GM12878 (cell line): Measurements from ENCODE around the gene KANSL2. TPM values are rescaled to one million over a fixed set of nuclear protein-coding genes. Genes with fewer than 3 reads are reported as not detected.

ENCODE experiments used
- CBFB ChIP-seq: IDR thresholded peaks from 2 replicates; pipeline ENCODE4 v1.6.1; 2016; ENCODE audit warnings: antibody characterized with exemption, low read depth
- ETV6 ChIP-seq, 2 experiments: fragments of 450-650 bp in 1 of 2; IDR thresholded peaks in 1 of 2; conservative IDR thresholded peaks in 1 of 2; 2 replicates each; pipeline ENCODE4 v1.6.1; 2014; ENCODE audit warnings: antibody characterized with exemption in 1 of 2, borderline replicate concordance in 1 of 2, low read depth in 1 of 2, mild to moderate bottlenecking in 1 of 2, moderate library complexity in 1 of 2
- EZH2 ChIP-seq: IDR thresholded peaks from 2 replicates; pipeline ENCODE4 v1.6.1; 2012; ENCODE audit warnings: low read depth, mild to moderate bottlenecking, control low read depth, inconsistent platforms, low read length, borderline replicate concordance; ENCODE audit not compliant: control insufficient read depth
- HDAC2 ChIP-seq: fragments of 200-600 bp; sonication (generic); IDR thresholded peaks from 2 replicates; pipeline ENCODE4 v1.6.1; 2017
- HDAC6 ChIP-seq: fragments of 200-600 bp; sonication (generic); IDR thresholded peaks from one replicate; pipeline ENCODE4 v1.8.0; 2017; ENCODE audit warnings: antibody characterized with exemption; ENCODE audit not compliant: unreplicated experiment
- MEF2A ChIP-seq: IDR thresholded peaks from 2 replicates; pipeline ENCODE4 v1.6.1; 2011; ENCODE audit warnings: low read depth, mild to moderate bottlenecking, low read length, moderate library complexity; ENCODE audit not compliant: insufficient read depth
- MEF2B ChIP-seq: fragments of 450-650 bp; IDR thresholded peaks from 2 replicates; pipeline ENCODE4 v1.6.1; 2018; ENCODE audit warnings: mild to moderate bottlenecking, moderate library complexity; ENCODE audit not compliant: partially characterized antibody, poor library complexity, severe bottlenecking
- PAX5 ChIP-seq: IDR thresholded peaks from 2 replicates; pipeline ENCODE4 v1.6.1; 2011; ENCODE audit warnings: low read depth, low read length, borderline replicate concordance
- PML ChIP-seq: IDR thresholded peaks from 2 replicates; pipeline ENCODE4 v1.6.1; 2012; ENCODE audit warnings: low read length, inconsistent platforms
- SIN3A ChIP-seq: IDR thresholded peaks from 2 replicates; pipeline ENCODE4 v1.6.1; 2012; ENCODE audit warnings: low read depth, low read length, improper control_type of control experiment
- TAF1 ChIP-seq: IDR thresholded peaks from 2 replicates; pipeline ENCODE4 v1.6.1; 2011; ENCODE audit warnings: mild to moderate bottlenecking, low read depth, low read length, borderline replicate concordance
- TCF12 ChIP-seq: IDR thresholded peaks from 2 replicates; pipeline ENCODE4 v1.6.1; 2011; ENCODE audit warnings: low read depth, mild to moderate bottlenecking, low read length
- ZNF24 ChIP-seq: fragments of 450-650 bp; IDR thresholded peaks from 2 replicates; pipeline ENCODE4 v1.6.1; 2017; ENCODE audit warnings: antibody characterized with exemption, mild to moderate bottlenecking
- polyA plus RNA-seq, 11 experiments: library from polyadenylated mRNA; depleted of rRNA in 4 of 11; unstranded in 6 of 11; stranded (reverse) in 5 of 11; fragments of >200 nt; fragmentation: Nextera tagmentation in 4 of 11; fragmentation: Illumina TruSeq in 1 of 11; extraction: Ambion mirVana in 4 of 11; extraction: Trizol in 1 of 11; gene quantifications; 1 replicate in 1 of 11; 2 replicates in 10 of 11; pipeline versions ENCODE4 v1.2.1 to v1.2.3, GENCODE V29; 2011 to 2016; ENCODE audit warnings: inconsistent platforms in 2 of 11, missing spikeins in 2 of 11, low read depth in 1 of 11
- total RNA-seq, 4 experiments: library from RNA; depleted of rRNA in 3 of 4; stranded (reverse); fragments of >200 nt in 3 of 4; fragmentation: Illumina TruSeq in 1 of 4; extraction: Trizol in 1 of 4; gene quantifications; 2 replicates each; pipeline versions ENCODE4 v1.2.1 to v1.2.3, GENCODE V29; 2013 to 2021
- TF ChIP-seq, protein P1 (sequence below): IDR thresholded peaks from 2 replicates; pipeline ENCODE4 v1.6.1; 2012; ENCODE audit warnings: improper control_type of control experiment, low read depth, low read length; ENCODE audit not compliant: insufficient replicate concordance
- TF ChIP-seq, protein P2 (sequence below): fragments of 450-650 bp; IDR thresholded peaks from 2 replicates; pipeline ENCODE4 v1.6.1; 2017; ENCODE audit warnings: mild to moderate bottlenecking, moderate library complexity
- TF ChIP-seq, protein P3 (sequence below): fragments of 150-350 bp; IDR thresholded peaks from 2 replicates; pipeline ENCODE4 v1.6.1; 2016; ENCODE audit warnings: low read depth, low read length

Gene KANSL2
- total and polyA plus RNA-seq, 10 of the 15 experiments (the other 5 are each of a cell fraction or from before 2014, with no cell fraction given): 28.1 to 54.8 (median 40.9) TPM

DNA sequence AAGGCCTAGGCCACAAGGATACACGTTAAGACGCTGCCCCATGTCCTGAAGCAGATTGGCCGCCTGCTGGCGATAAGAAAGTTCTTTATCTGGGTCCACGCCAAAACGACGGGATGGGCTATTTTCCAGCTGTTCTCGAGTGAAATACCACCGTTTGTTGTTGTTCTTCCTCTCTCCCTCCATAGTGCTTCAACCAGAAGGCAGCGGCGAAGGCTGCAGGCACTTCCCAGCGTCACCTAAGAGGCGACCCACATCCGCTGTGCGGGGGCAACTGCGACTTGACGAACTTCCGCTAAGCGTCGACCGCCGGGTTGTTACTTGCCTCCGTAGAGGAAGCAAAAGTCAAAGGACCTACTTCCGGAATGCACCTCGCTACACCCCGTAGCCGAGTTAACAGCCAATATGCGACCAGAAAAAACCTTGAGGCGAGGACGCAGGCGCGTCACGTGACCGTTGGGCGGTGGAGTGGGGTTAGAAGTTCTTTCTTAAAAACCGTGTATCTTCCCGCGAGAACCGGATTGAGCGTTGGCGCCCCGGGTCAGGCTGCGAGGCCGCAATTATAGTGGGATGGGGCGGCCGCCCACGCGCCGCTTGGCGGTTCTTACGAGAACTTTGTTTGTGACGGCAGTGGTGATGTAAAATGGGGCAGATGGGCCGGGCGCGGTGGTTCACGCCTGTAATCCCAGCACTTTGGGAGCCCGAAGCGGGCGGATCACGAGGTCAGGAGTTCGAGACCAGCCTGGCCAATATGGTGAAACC lies 34.6 kb upstream of the KANSL2 start, which contains the start of gene CCNT1 (continued):
- TF ChIP-seq, protein P1, sequence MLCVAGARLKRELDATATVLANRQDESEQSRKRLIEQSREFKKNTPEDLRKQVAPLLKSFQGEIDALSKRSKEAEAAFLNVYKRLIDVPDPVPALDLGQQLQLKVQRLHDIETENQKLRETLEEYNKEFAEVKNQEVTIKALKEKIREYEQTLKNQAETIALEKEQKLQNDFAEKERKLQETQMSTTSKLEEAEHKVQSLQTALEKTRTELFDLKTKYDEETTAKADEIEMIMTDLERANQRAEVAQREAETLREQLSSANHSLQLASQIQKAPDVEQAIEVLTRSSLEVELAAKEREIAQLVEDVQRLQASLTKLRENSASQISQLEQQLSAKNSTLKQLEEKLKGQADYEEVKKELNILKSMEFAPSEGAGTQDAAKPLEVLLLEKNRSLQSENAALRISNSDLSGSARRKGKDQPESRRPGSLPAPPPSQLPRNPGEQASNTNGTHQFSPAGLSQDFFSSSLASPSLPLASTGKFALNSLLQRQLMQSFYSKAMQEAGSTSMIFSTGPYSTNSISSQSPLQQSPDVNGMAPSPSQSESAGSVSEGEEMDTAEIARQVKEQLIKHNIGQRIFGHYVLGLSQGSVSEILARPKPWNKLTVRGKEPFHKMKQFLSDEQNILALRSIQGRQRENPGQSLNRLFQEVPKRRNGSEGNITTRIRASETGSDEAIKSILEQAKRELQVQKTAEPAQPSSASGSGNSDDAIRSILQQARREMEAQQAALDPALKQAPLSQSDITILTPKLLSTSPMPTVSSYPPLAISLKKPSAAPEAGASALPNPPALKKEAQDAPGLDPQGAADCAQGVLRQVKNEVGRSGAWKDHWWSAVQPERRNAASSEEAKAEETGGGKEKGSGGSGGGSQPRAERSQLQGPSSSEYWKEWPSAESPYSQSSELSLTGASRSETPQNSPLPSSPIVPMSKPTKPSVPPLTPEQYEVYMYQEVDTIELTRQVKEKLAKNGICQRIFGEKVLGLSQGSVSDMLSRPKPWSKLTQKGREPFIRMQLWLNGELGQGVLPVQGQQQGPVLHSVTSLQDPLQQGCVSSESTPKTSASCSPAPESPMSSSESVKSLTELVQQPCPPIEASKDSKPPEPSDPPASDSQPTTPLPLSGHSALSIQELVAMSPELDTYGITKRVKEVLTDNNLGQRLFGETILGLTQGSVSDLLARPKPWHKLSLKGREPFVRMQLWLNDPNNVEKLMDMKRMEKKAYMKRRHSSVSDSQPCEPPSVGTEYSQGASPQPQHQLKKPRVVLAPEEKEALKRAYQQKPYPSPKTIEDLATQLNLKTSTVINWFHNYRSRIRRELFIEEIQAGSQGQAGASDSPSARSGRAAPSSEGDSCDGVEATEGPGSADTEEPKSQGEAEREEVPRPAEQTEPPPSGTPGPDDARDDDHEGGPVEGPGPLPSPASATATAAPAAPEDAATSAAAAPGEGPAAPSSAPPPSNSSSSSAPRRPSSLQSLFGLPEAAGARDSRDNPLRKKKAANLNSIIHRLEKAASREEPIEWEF: no peak
- TF ChIP-seq MEF2B (peak; percentile 79), HDAC6 (no peak), PML (peak; percentile 67; the same call in 1 of the 2 replicates), PAX5 (peak; percentile 49; the same call in 1 of the 2 replicates), TAF1 (peak; percentile 50; the same call in 1 of the 2 replicates), HDAC2 (no peak), MEF2A (no peak), EZH2 (no peak), ETV6 (conservative IDR thresholded peaks at IDR 0.05 in 1 of 2, IDR thresholded peaks at IDR 0.05 in 1 of 2; ENCODE audit: borderline replicate concordance in 1 of 2, low read depth in 1 of 2) (peak in 1 of 2 experiments; percentile 77; a peak in 2 of 4 replicates), ZNF24 (no peak; the same call in 1 of the 2 replicates), SIN3A (no peak; the same call in 1 of the 2 replicates), CBFB (peak; percentile 88; the same call in 1 of the 2 replicates), TCF12 (0 out of 2 replicates have a peak, but pooled peaks have one; percentile 22)
- TF ChIP-seq, protein P2, sequence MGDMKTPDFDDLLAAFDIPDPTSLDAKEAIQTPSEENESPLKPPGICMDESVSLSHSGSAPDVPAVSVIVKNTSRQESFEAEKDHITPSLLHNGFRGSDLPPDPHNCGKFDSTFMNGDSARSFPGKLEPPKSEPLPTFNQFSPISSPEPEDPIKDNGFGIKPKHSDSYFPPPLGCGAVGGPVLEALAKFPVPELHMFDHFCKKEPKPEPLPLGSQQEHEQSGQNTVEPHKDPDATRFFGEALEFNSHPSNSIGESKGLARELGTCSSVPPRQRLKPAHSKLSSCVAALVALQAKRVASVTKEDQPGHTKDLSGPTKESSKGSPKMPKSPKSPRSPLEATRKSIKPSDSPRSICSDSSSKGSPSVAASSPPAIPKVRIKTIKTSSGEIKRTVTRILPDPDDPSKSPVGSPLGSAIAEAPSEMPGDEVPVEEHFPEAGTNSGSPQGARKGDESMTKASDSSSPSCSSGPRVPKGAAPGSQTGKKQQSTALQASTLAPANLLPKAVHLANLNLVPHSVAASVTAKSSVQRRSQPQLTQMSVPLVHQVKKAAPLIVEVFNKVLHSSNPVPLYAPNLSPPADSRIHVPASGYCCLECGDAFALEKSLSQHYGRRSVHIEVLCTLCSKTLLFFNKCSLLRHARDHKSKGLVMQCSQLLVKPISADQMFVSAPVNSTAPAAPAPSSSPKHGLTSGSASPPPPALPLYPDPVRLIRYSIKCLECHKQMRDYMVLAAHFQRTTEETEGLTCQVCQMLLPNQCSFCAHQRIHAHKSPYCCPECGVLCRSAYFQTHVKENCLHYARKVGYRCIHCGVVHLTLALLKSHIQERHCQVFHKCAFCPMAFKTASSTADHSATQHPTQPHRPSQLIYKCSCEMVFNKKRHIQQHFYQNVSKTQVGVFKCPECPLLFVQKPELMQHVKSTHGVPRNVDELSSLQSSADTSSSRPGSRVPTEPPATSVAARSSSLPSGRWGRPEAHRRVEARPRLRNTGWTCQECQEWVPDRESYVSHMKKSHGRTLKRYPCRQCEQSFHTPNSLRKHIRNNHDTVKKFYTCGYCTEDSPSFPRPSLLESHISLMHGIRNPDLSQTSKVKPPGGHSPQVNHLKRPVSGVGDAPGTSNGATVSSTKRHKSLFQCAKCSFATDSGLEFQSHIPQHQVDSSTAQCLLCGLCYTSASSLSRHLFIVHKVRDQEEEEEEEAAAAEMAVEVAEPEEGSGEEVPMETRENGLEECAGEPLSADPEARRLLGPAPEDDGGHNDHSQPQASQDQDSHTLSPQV: no peak
- TF ChIP-seq, protein P3, sequence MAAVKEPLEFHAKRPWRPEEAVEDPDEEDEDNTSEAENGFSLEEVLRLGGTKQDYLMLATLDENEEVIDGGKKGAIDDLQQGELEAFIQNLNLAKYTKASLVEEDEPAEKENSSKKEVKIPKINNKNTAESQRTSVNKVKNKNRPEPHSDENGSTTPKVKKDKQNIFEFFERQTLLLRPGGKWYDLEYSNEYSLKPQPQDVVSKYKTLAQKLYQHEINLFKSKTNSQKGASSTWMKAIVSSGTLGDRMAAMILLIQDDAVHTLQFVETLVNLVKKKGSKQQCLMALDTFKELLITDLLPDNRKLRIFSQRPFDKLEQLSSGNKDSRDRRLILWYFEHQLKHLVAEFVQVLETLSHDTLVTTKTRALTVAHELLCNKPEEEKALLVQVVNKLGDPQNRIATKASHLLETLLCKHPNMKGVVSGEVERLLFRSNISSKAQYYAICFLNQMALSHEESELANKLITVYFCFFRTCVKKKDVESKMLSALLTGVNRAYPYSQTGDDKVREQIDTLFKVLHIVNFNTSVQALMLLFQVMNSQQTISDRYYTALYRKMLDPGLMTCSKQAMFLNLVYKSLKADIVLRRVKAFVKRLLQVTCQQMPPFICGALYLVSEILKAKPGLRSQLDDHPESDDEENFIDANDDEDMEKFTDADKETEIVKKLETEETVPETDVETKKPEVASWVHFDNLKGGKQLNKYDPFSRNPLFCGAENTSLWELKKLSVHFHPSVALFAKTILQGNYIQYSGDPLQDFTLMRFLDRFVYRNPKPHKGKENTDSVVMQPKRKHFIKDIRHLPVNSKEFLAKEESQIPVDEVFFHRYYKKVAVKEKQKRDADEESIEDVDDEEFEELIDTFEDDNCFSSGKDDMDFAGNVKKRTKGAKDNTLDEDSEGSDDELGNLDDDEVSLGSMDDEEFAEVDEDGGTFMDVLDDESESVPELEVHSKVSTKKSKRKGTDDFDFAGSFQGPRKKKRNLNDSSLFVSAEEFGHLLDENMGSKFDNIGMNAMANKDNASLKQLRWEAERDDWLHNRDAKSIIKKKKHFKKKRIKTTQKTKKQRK: no peak
